HepG2 (cell line): ENCODE measurements around the gene NFATC2. TPM values are rescaled to one million over a fixed set of nuclear protein-coding genes. Genes with fewer than 3 reads are reported as not detected.
A peak's percentile ranks its signal among the peaks of the same experiment; 100 is the strongest.

Experiments
- ATAC-seq: fragments of 200-7000 bp; cut with Tn5 transposase; 3 replicates; pipeline ENCODE4 v1.9.1; 2020; ENCODE audit warnings: mild to moderate bottlenecking, moderate library complexity
- BruUV-seq: library from RNA; stranded (reverse); fragments of 400-500 nt; replicated peaks from 2 replicates; lab custom pipeline; 2021; lab: Mats Ljungman, UMichigan
- CTCF ChIA-PET: fragments of 300-600 bp; formaldehyde crosslinking; extraction: SDS; loops from one replicate; lab custom pipeline; 2021; ENCODE audit warnings: low total read pairs, inconsistent platforms, low intra/inter-chr PET ratio; lab: Yijun Ruan, JAX
- POLR2A ChIA-PET: fragments of 350-600 bp; sonication (Branson Sonifier 250); formaldehyde crosslinking; loops from one replicate; lab custom pipeline; 2020; ENCODE audit warnings: antibody characterized with exemption, inconsistent platforms; lab: Yijun Ruan, JAX
- DNase-seq: peaks from one replicate; pipeline ENCODE4 v3.0.0-alpha.2; 2015; ENCODE audit warnings: low spot score
- FAIRE-seq: peaks from 3 replicates; lab custom pipeline; 2011; peaks lifted over from hg19 to GRCh38; lab: Jason Lieb, UNC
- H2AFZ ChIP-seq: one replicate; pipeline ENCODE4 v1.6.1; 2011; ENCODE audit warnings: low read length, inconsistent platforms
- H3K27ac ChIP-seq: fragments of 300-600 bp; 3 replicates; pipeline ENCODE4 v1.8.0; 2011; ENCODE audit warnings: mixed run types, mild to moderate bottlenecking, mixed read lengths, low read length, inconsistent platforms; ENCODE audit not compliant: insufficient read depth; ENCODE audit errors: extremely low read length
- H3K27me3 ChIP-seq, 2 experiments: fragments of 200-600 bp in 1 of 2; 2 replicates in 1 of 2; 3 replicates in 1 of 2; pipeline versions ENCODE4 v1.6.0 to v1.8.0; 2011; ENCODE audit warnings: low read length in 2 of 2, mild to moderate bottlenecking in 2 of 2, moderate library complexity in 2 of 2, inconsistent platforms in 1 of 2; ENCODE audit not compliant: insufficient read depth in 2 of 2, control insufficient read depth in 1 of 2
- H3K36me3 ChIP-seq, 2 experiments: fragments of 200-600 bp in 1 of 2; replicated peaks in 1 of 2; 2 replicates in 1 of 2; 3 replicates in 1 of 2; pipeline versions ENCODE4 v1.5.1 to v1.8.0; 2011; ENCODE audit warnings: low read length in 2 of 2, inconsistent platforms in 1 of 2; ENCODE audit not compliant: insufficient read depth in 2 of 2, control insufficient read depth in 1 of 2
- H3K4me1 ChIP-seq: 2 replicates; pipeline ENCODE4 v1.5.1; 2012; ENCODE audit warnings: low read length, inconsistent platforms; ENCODE audit not compliant: insufficient read depth
- H3K4me2 ChIP-seq: 2 replicates; pipeline ENCODE4 v1.6.0; 2011; ENCODE audit warnings: low read depth, low read length, inconsistent platforms
- H3K4me3 ChIP-seq, 3 experiments: fragments of 200-600 bp in 1 of 3; sonication (generic), shearing (Covaris generic) in 1 of 3; replicated peaks in 1 of 3; 2 replicates each; pipeline ENCODE4 v1.5.1; 2011 to 2016; ENCODE audit warnings: low read length in 3 of 3, inconsistent platforms in 2 of 3, low read depth in 2 of 3, mild to moderate bottlenecking in 2 of 3, control low read depth in 1 of 3, mixed read lengths in 1 of 3; ENCODE audit not compliant: insufficient read depth in 1 of 3
- H3K79me2 ChIP-seq: one replicate; pipeline ENCODE4 v1.6.1; 2011; ENCODE audit warnings: low read length, inconsistent platforms; ENCODE audit not compliant: insufficient read depth
- H3K9ac ChIP-seq: 2 replicates; pipeline ENCODE4 v1.6.0; 2011; ENCODE audit warnings: mild to moderate bottlenecking, low read depth, low read length, inconsistent platforms; ENCODE audit not compliant: insufficient read depth
- H3K9me3 ChIP-seq: 2 replicates; pipeline ENCODE4 v1.5.1; 2012; ENCODE audit warnings: mild to moderate bottlenecking, low read length
- H4K20me1 ChIP-seq: 2 replicates; pipeline ENCODE4 v1.6.0; 2011; ENCODE audit warnings: inconsistent platforms, mild to moderate bottlenecking, low read length, moderate library complexity; ENCODE audit not compliant: insufficient read depth
- ERF ChIP-seq: IDR thresholded peaks from 2 replicates; pipeline ENCODE4 v1.6.1; 2018; ENCODE audit warnings: missing biosample characterization, missing genetic modification reagents
- HOXA9 ChIP-seq: sonication (generic); formaldehyde crosslinking; IDR thresholded peaks from 2 replicates; pipeline ENCODE4 v1.8.1; 2022; ENCODE audit warnings: missing genetic modification reagents, mild to moderate bottlenecking, moderate library complexity, borderline replicate concordance
- IRF2 ChIP-seq: IDR thresholded peaks from 2 replicates; pipeline ENCODE4 v1.6.1; 2018; ENCODE audit warnings: missing genetic modification reagents, missing compliant biosample characterization
- KDM5A ChIP-seq: fragments of 200-600 bp; sonication (generic); IDR thresholded peaks from 2 replicates; pipeline ENCODE4 v1.7.0; 2018; ENCODE audit warnings: antibody characterized with exemption, mild to moderate bottlenecking, low read length, borderline replicate concordance
- LCORL ChIP-seq, 2 experiments: fragments of 450-650 bp in 1 of 2; sonication (generic) in 1 of 2; formaldehyde crosslinking in 1 of 2; IDR thresholded peaks; 2 replicates each; pipeline versions ENCODE4 v1.5.0 to v1.6.1; 2017 to 2020; ENCODE audit warnings: antibody characterized with exemption in 1 of 2, missing genetic modification reagents in 1 of 2
- TAF1 ChIP-seq: sonication (generic); formaldehyde crosslinking; IDR thresholded peaks from 2 replicates; pipeline ENCODE4 v1.4.0; 2020; ENCODE audit warnings: missing genetic modification reagents
- XBP1 ChIP-seq: sonication (generic); formaldehyde crosslinking; IDR thresholded peaks from 2 replicates; pipeline ENCODE4 v1.5.0; 2020; ENCODE audit warnings: missing genetic modification reagents
- ZKSCAN1 ChIP-seq: fragments of 150-350 bp; IDR thresholded peaks from 2 replicates; pipeline ENCODE4 v1.6.1; 2014; ENCODE audit warnings: low read length
- ZNF790 ChIP-seq: sonication (generic); formaldehyde crosslinking; IDR thresholded peaks from 2 replicates; pipeline ENCODE4 v1.8.0; 2022; ENCODE audit warnings: missing genetic modification reagents, mild to moderate bottlenecking, borderline replicate concordance
- WGBS: methylation state at CpG from one replicate; pipeline ENCODE4 v1.1.6; 2017; ENCODE audit warnings: low lambda C conversion rate; 5-methylcytosine and 5-hydroxymethylcytosine counted together
- in situ Hi-C: cut with HindIII; loops from 2 replicates; pipeline ENCODE4 v1.10.0; 2017; ENCODE audit warnings: low pct_unique_long_range_greater_than_20kb; ENCODE audit not compliant: extremely low pct_ligation_motif_present
- intact Hi-C: fragments of 100-400 bp; cut with micrococcal nuclease; formaldehyde crosslinking; loops from one replicate; pipeline ENCODE4 v1.10.0; 2022; ENCODE audit not compliant: unreplicated experiment
- polyA plus RNA-seq, 8 experiments: library from polyadenylated mRNA; depleted of rRNA in 3 of 8; stranded (reverse) in 7 of 8; unstranded in 1 of 8; fragments of >200 nt; fragmentation: Illumina TruSeq in 4 of 8; extraction: Trizol in 4 of 8; gene quantifications; 2 replicates each; pipeline versions ENCODE4 v1.2.1 to v1.2.3, GENCODE V29; 2011 to 2016; ENCODE audit warnings: low read depth in 4 of 8, missing spikeins in 1 of 8, mixed read lengths in 1 of 8; ENCODE audit not compliant: insufficient read depth in 1 of 8
- total RNA-seq, 5 experiments: library from RNA; depleted of rRNA; stranded (reverse); fragments of >200 nt; fragmentation: Illumina TruSeq; extraction: Trizol; gene quantifications; 2 replicates each; pipeline ENCODE4 v1.2.3, GENCODE V29; 2016; ENCODE audit warnings: low read depth in 1 of 5
- TF ChIP-seq, protein P1 (sequence below): sonication (generic); formaldehyde crosslinking; conservative IDR thresholded peaks from 2 replicates; pipeline ENCODE4 v1.4.0; 2020; ENCODE audit warnings: mild to moderate bottlenecking, missing genetic modification reagents, moderate library complexity
- TF ChIP-seq, protein P2 (sequence below): sonication (generic); formaldehyde crosslinking; IDR thresholded peaks from 2 replicates; pipeline ENCODE4 v1.8.0; 2023; ENCODE audit warnings: mild to moderate bottlenecking, missing genetic modification reagents
- TF ChIP-seq, protein P3 (sequence below): sonication (generic); formaldehyde crosslinking; IDR thresholded peaks from 2 replicates; pipeline ENCODE4; 2020; ENCODE audit warnings: missing genetic modification reagents, mild to moderate bottlenecking, borderline replicate concordance
- TF ChIP-seq, protein P4 (sequence below): sonication (generic); formaldehyde crosslinking; IDR thresholded peaks from 2 replicates; pipeline ENCODE4 v1.5.1; 2020; ENCODE audit warnings: mild to moderate bottlenecking, moderate library complexity, missing genetic modification reagents

Gene NFATC2
- total and polyA plus RNA-seq, 2 of the 13 experiments (the other 11 are each of a cell fraction or from before 2014, with no cell fraction given) = 1.9 to 3.3 TPM

DNA sequence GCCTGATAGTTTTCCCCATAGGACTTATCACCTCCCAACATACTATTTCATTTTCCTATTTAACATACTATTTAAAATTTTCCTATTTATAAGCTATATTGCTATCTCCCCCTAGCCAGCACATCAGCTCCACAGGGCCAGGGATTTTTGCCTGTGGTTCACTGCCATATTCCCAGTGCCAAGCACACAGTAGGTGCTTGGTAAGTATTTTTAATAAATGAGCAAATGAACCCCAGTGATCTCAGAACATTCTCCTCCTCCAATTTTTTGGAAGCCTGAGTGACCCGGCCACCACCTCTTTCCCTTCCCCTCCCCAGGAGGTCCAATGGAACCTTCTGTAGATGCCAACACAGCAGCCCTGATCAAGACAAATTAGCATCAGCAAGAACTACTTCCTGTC is 33.3 kb downstream of the NFATC2 start:
- no peaks in the 10 kb centered on the region for H3K27me3 ChIP-seq
- H3K27ac ChIP-seq = no peak overlapping the region
- H3K9me3 ChIP-seq = no peaks in the 10 kb centered on the region
- CTCF ChIA-PET = interaction anchor here (1.2 kb wide), 1 partner anchor 86 kb away, joined by 4 read pairs; no protein-coding TSS in a partner anchor
- TF ChIP-seq KDM5A (no peak), ERF (CRISPR knock-in tag) (no peak), HOXA9 (0 out of 2 replicates have a peak, but pooled peaks have one; percentile 22), TAF1 (CRISPR knock-in tag) (no peak), XBP1 (no peak), LCORL (IDR thresholded peaks at IDR 0.05) (no peak), LCORL (CRISPR knock-in tag; IDR thresholded peaks at IDR 0.05) (0 out of 2 replicates have a peak, but pooled peaks have one; percentile 6), ZNF790 (no peak), IRF2 (CRISPR knock-in tag) (0 out of 2 replicates have a peak, but pooled peaks have one; percentile 2), ZKSCAN1 (peak; percentile 77)
- TF ChIP-seq, protein P1, sequence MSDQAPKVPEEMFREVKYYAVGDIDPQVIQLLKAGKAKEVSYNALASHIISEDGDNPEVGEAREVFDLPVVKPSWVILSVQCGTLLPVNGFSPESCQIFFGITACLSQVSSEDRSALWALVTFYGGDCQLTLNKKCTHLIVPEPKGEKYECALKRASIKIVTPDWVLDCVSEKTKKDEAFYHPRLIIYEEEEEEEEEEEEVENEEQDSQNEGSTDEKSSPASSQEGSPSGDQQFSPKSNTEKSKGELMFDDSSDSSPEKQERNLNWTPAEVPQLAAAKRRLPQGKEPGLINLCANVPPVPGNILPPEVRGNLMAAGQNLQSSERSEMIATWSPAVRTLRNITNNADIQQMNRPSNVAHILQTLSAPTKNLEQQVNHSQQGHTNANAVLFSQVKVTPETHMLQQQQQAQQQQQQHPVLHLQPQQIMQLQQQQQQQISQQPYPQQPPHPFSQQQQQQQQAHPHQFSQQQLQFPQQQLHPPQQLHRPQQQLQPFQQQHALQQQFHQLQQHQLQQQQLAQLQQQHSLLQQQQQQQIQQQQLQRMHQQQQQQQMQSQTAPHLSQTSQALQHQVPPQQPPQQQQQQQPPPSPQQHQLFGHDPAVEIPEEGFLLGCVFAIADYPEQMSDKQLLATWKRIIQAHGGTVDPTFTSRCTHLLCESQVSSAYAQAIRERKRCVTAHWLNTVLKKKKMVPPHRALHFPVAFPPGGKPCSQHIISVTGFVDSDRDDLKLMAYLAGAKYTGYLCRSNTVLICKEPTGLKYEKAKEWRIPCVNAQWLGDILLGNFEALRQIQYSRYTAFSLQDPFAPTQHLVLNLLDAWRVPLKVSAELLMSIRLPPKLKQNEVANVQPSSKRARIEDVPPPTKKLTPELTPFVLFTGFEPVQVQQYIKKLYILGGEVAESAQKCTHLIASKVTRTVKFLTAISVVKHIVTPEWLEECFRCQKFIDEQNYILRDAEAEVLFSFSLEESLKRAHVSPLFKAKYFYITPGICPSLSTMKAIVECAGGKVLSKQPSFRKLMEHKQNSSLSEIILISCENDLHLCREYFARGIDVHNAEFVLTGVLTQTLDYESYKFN = 0 out of 2 replicates have a peak, but pooled peaks have one; percentile 2
- TF ChIP-seq, protein P2, sequence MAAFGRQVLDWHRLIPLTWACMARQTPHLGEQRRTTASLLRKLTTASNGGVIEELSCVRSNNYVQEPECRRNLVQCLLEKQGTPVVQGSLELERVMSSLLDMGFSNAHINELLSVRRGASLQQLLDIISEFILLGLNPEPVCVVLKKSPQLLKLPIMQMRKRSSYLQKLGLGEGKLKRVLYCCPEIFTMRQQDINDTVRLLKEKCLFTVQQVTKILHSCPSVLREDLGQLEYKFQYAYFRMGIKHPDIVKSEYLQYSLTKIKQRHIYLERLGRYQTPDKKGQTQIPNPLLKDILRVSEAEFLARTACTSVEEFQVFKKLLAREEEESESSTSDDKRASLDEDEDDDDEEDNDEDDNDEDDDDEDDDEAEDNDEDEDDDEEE (CRISPR knock-in tag) = 0 out of 2 replicates have a peak, but pooled peaks have one; percentile 8
- TF ChIP-seq, protein P3, sequence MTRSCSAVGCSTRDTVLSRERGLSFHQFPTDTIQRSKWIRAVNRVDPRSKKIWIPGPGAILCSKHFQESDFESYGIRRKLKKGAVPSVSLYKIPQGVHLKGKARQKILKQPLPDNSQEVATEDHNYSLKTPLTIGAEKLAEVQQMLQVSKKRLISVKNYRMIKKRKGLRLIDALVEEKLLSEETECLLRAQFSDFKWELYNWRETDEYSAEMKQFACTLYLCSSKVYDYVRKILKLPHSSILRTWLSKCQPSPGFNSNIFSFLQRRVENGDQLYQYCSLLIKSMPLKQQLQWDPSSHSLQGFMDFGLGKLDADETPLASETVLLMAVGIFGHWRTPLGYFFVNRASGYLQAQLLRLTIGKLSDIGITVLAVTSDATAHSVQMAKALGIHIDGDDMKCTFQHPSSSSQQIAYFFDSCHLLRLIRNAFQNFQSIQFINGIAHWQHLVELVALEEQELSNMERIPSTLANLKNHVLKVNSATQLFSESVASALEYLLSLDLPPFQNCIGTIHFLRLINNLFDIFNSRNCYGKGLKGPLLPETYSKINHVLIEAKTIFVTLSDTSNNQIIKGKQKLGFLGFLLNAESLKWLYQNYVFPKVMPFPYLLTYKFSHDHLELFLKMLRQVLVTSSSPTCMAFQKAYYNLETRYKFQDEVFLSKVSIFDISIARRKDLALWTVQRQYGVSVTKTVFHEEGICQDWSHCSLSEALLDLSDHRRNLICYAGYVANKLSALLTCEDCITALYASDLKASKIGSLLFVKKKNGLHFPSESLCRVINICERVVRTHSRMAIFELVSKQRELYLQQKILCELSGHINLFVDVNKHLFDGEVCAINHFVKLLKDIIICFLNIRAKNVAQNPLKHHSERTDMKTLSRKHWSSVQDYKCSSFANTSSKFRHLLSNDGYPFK = peak; percentile 88; the same call in 1 of the 2 replicates
- TF ChIP-seq, protein P4, sequence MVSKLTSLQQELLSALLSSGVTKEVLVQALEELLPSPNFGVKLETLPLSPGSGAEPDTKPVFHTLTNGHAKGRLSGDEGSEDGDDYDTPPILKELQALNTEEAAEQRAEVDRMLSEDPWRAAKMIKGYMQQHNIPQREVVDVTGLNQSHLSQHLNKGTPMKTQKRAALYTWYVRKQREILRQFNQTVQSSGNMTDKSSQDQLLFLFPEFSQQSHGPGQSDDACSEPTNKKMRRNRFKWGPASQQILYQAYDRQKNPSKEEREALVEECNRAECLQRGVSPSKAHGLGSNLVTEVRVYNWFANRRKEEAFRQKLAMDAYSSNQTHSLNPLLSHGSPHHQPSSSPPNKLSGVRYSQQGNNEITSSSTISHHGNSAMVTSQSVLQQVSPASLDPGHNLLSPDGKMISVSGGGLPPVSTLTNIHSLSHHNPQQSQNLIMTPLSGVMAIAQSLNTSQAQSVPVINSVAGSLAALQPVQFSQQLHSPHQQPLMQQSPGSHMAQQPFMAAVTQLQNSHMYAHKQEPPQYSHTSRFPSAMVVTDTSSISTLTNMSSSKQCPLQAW = 0 out of 2 replicates have a peak, but pooled peaks have one; percentile 5
- no peaks in the 10 kb centered on the region for H3K79me2 ChIP-seq
- intact Hi-C loops (loop anchor here (2.0 to 10.0 kb wide), 2 partner anchors 34 to 84 kb away; partner anchors contain the start of gene NFATC2), in situ Hi-C loops (no loop called here)
- peaks cover 3 to 11% of the 10 kb centered on the region in 2 experiments; a peak in 4 of 5 replicates for H3K36me3 ChIP-seq
- H3K9ac ChIP-seq = no peak overlapping the region
- POLR2A ChIA-PET = interaction anchor here (1.3 kb wide), 1 partner anchor 32 kb away, joined by 4 read pairs; no protein-coding TSS in a partner anchor
- no peak for FAIRE-seq
- WGBS = 96% methylated on average over 1 of the region's 1 CpG
- H4K20me1 ChIP-seq = no peaks in the 10 kb centered on the region; the same call in 1 of the 2 replicates
- H3K4me3 ChIP-seq = no peak overlapping the region
- no peak for DNase-seq
- ATAC-seq = no peak
- BruUV-seq = no TSS peak
- peaks cover 36% of the 10 kb centered on the region for H3K4me1 ChIP-seq
- H2AFZ ChIP-seq = no peak overlapping the region
- H3K4me2 ChIP-seq = peak overlapping the region; percentile 51; the same call in 1 of the 2 replicates
